ENCODE measurements around the gene RXRA.

Gene RXRA

GRCh38 chr9:134326724-134327601 is 708 bp downstream of the RXRA start:
- DNase-seq, result no peak

- no peak for DNase-seq
Observed at GRCh38 chr9:134327671-134328231, 1.5 kb downstream of the RXRA start.

- no peak for DNase-seq
Observed at GRCh38 chr9:134328341-134328840, 2.1 kb downstream of the RXRA start.

GRCh38 chr9:134328841-134329575 is 2.8 kb downstream of the RXRA start:
- no peak for DNase-seq

GRCh38 chr9:134329576-134329855 is 3.3 kb downstream of the RXRA start:
- no peak for DNase-seq

GRCh38 chr9:134329886-134330285 is 3.6 kb downstream of the RXRA start:
- no peak for DNase-seq

- DNase-seq, result no peak
Observed at GRCh38 chr9:134330590-134330989, 4.3 kb downstream of the RXRA start.

GRCh38 chr9:134331186-134332025 is 5.2 kb downstream of the RXRA start:
- DNase-seq, result no peak

GRCh38 chr9:134332266-134332665 is 6.0 kb downstream of the RXRA start:
- DNase-seq, result no peak

- no peak for DNase-seq
Observed at GRCh38 chr9:134332841-134333233, 6.6 kb downstream of the RXRA start.

GRCh38 chr9:134333234-134333873 is 7.1 kb downstream of the RXRA start:
- no peak for DNase-seq

- DNase-seq, result no peak
Observed at GRCh38 chr9:134333874-134334581, 7.8 kb downstream of the RXRA start.

- DNase-seq, result no peak
Observed at GRCh38 chr9:134335061-134335460, 8.8 kb downstream of the RXRA start.

GRCh38 chr9:134335486-134336220 is 9.4 kb downstream of the RXRA start:
- no peak for DNase-seq

- no peak for DNase-seq
Observed at GRCh38 chr9:134336228-134336627, 10.0 kb downstream of the RXRA start.

GRCh38 chr9:134336924-134337323 is 10.7 kb downstream of the RXRA start:
- DNase-seq, result no peak

GRCh38 chr9:134337469-134337868 is 11.2 kb downstream of the RXRA start:
- no peak for DNase-seq

- DNase-seq, result no peak
Observed at GRCh38 chr9:134338394-134339182, 12.3 kb downstream of the RXRA start.

- DNase-seq, result no peak
Observed at GRCh38 chr9:134339183-134339806, 13.0 kb downstream of the RXRA start.
